Activated effector memory CD4-positive, alpha-beta T cell treated with Interleukin-2 at 50 U/mL for 16 hours (primary cell): ENCODE data around the gene PIR.

Source experiments
- DNase-seq: peaks from one replicate; pipeline ENCODE4 v3.0.0-alpha.2; 2020

The PIR gene

GRCh38 chrX:15413101-15413500, 80.0 kb downstream of the PIR start:
- DNase-seq = no peak

GRCh38 chrX:15410947-15411346, 82.2 kb downstream of the PIR start:
- no peak for DNase-seq

- no peak for DNase-seq
Observed at GRCh38 chrX:15410430-15410829, 82.7 kb downstream of the PIR start.

GRCh38 chrX:15405846-15406245, 87.3 kb downstream of the PIR start:
- no peak for DNase-seq

- DNase-seq = no peak
Observed at GRCh38 chrX:15404401-15405096, 88.6 kb downstream of the PIR start.

GRCh38 chrX:15401378-15401777, 91.8 kb downstream of the PIR start:
- DNase-seq = no peak

- no peak for DNase-seq
Observed at GRCh38 chrX:15399962-15400391, 93.2 kb downstream of the PIR start.

GRCh38 chrX:15398874-15399273, 94.3 kb downstream of the PIR start:
- DNase-seq = no peak

GRCh38 chrX:15395789-15396188, 97.3 kb downstream of the PIR start:
- no peak for DNase-seq

GRCh38 chrX:15391850-15392249, 101.3 kb downstream of the PIR start:
- DNase-seq = no peak

GRCh38 chrX:15384304-15384703, 108.8 kb downstream of the PIR start, which contains the start of gene VEGFD:
Gene VEGFD (minus strand): TSS chrX:15384413. CDS start chrX:15383946, 467 bp downstream.
- DNase-seq = no peak

- DNase-seq = no peak
Observed at GRCh38 chrX:15382813-15383212, 110.3 kb downstream of the PIR start.

- no peak for DNase-seq
Observed at GRCh38 chrX:15376956-15377355, 116.2 kb downstream of the PIR start.

GRCh38 chrX:15373976-15374375, 119.2 kb downstream of the PIR start:
- DNase-seq = no peak

GRCh38 chrX:15366506-15367352, 126.4 kb downstream of the PIR start:
- DNase-seq = no peak

- DNase-seq = no peak
Observed at GRCh38 chrX:15359701-15360100, 133.4 kb downstream of the PIR start.

- no peak for DNase-seq
Observed at GRCh38 chrX:15358533-15358932, 134.6 kb downstream of the PIR start.

GRCh38 chrX:15356444-15356843, 136.7 kb downstream of the PIR start:
- no peak for DNase-seq

- DNase-seq = no peak
Observed at GRCh38 chrX:15350329-15350996, 142.7 kb downstream of the PIR start.

GRCh38 chrX:15349046-15349445, 144.1 kb downstream of the PIR start:
- DNase-seq = no peak

GRCh38 chrX:15345976-15346375, 147.2 kb downstream of the PIR start:
- DNase-seq = no peak

- no peak for DNase-seq
Observed at GRCh38 chrX:15344106-15344505, 149.0 kb downstream of the PIR start.

GRCh38 chrX:15343075-15343476, 150.1 kb downstream of the PIR start:
- DNase-seq = no peak

GRCh38 chrX:15340867-15341266, 152.3 kb downstream of the PIR start:
- no peak for DNase-seq
